Astrocyte (in vitro differentiated cells and primary cell): ENCODE measurements around the gene AEBP2. TPM values are rescaled to one million over a fixed set of nuclear protein-coding genes. Genes with fewer than 3 reads are reported as not detected.
"Not testable (repeated sequence)": the region's sequence is repeated elsewhere in the genome, so short reads cannot be mapped to it uniquely, and the experiment has no call there.

Experiments used
- DNase-seq: peaks from one replicate; pipeline ENCODE4 v3.0.0-alpha.2; 2010; ENCODE audit warnings: low read depth
- FAIRE-seq: peaks from 2 replicates; lab custom pipeline; 2011; peaks lifted over from hg19 to GRCh38; lab: Jason Lieb, UNC
- H2AFZ ChIP-seq: 2 replicates; pipeline ENCODE4 v1.6.0; 2012; ENCODE audit warnings: low read depth, low read length, inconsistent platforms
- H3K27ac ChIP-seq: 2 replicates; pipeline ENCODE4 v1.5.1; 2011; ENCODE audit warnings: low read depth, low read length, inconsistent platforms
- H3K27me3 ChIP-seq: 2 replicates; pipeline ENCODE4 v1.6.0; 2011; ENCODE audit warnings: low read length, inconsistent platforms; ENCODE audit not compliant: insufficient read depth
- H3K36me3 ChIP-seq: 2 replicates; pipeline ENCODE4 v1.5.1; 2011; ENCODE audit warnings: low read length, inconsistent platforms; ENCODE audit not compliant: insufficient read depth
- H3K4me1 ChIP-seq: 2 replicates; pipeline ENCODE4 v1.5.1; 2011; ENCODE audit warnings: low read length, inconsistent platforms; ENCODE audit not compliant: insufficient read depth
- H3K4me2 ChIP-seq: 2 replicates; pipeline ENCODE4 v1.6.0; 2012; ENCODE audit warnings: low read length, inconsistent platforms
- H3K4me3 ChIP-seq: 2 replicates; pipeline ENCODE4 v1.5.1; 2011; ENCODE audit warnings: low read depth, mild to moderate bottlenecking, low read length, inconsistent platforms; ENCODE audit not compliant: insufficient read depth
- H3K79me2 ChIP-seq: 2 replicates; pipeline ENCODE4 v1.6.0; 2012; ENCODE audit warnings: mild to moderate bottlenecking, low read length, inconsistent platforms; ENCODE audit not compliant: insufficient read depth
- H3K9ac ChIP-seq: 2 replicates; pipeline ENCODE4 v1.6.0; 2012; ENCODE audit warnings: mild to moderate bottlenecking, low read length, inconsistent platforms
- H3K9me3 ChIP-seq: 2 replicates; pipeline ENCODE4 v1.5.1; 2012; ENCODE audit warnings: low read depth, mild to moderate bottlenecking, low read length, inconsistent platforms; ENCODE audit not compliant: insufficient read depth
- H4K20me1 ChIP-seq: 2 replicates; pipeline ENCODE4 v1.6.0; 2012; ENCODE audit warnings: low read length, inconsistent platforms; ENCODE audit not compliant: insufficient read depth
- H3K27ac Mint-ChIP-seq: one replicate; pipeline ENCODE4 v1.8.0; 2021; ENCODE audit warnings: mild to moderate bottlenecking, mixed read lengths; ENCODE audit not compliant: unreplicated experiment
- H3K27me3 Mint-ChIP-seq: one replicate; pipeline ENCODE4 v1.8.0; 2021; ENCODE audit warnings: low read depth, mixed read lengths; ENCODE audit not compliant: unreplicated experiment
- H3K36me3 Mint-ChIP-seq: one replicate; pipeline ENCODE4 v1.8.0; 2021; ENCODE audit warnings: low read depth, mixed read lengths; ENCODE audit not compliant: unreplicated experiment
- H3K4me1 Mint-ChIP-seq: one replicate; pipeline ENCODE4 v1.8.0; 2021; ENCODE audit warnings: low read depth, mixed read lengths; ENCODE audit not compliant: unreplicated experiment
- H3K4me3 Mint-ChIP-seq: one replicate; pipeline ENCODE4 v1.8.0; 2021; ENCODE audit warnings: mild to moderate bottlenecking, moderate library complexity, mixed read lengths; ENCODE audit not compliant: unreplicated experiment
- H3K9me3 Mint-ChIP-seq: one replicate; pipeline ENCODE4 v1.8.0; 2021; ENCODE audit warnings: mild to moderate bottlenecking, mixed read lengths; ENCODE audit not compliant: unreplicated experiment
- CTCF ChIP-seq: IDR thresholded peaks from 2 replicates; pipeline ENCODE4 v1.5.1; 2011; ENCODE audit warnings: low read depth, mild to moderate bottlenecking, inconsistent platforms, low read length, moderate library complexity; ENCODE audit not compliant: insufficient read depth
- EZH2 ChIP-seq: IDR thresholded peaks from 2 replicates; pipeline ENCODE4 v1.6.1; 2012; ENCODE audit warnings: mild to moderate bottlenecking, low read length, inconsistent platforms; ENCODE audit not compliant: insufficient read depth
- total RNA-seq: library from RNA; stranded (reverse); gene quantifications from 2 replicates; pipeline ENCODE4 v1.2.1, GENCODE V29; 2021

AEBP2 gene
- total RNA-seq, 1 donor from 2014 or later, result 39.8 TPM

DNA sequence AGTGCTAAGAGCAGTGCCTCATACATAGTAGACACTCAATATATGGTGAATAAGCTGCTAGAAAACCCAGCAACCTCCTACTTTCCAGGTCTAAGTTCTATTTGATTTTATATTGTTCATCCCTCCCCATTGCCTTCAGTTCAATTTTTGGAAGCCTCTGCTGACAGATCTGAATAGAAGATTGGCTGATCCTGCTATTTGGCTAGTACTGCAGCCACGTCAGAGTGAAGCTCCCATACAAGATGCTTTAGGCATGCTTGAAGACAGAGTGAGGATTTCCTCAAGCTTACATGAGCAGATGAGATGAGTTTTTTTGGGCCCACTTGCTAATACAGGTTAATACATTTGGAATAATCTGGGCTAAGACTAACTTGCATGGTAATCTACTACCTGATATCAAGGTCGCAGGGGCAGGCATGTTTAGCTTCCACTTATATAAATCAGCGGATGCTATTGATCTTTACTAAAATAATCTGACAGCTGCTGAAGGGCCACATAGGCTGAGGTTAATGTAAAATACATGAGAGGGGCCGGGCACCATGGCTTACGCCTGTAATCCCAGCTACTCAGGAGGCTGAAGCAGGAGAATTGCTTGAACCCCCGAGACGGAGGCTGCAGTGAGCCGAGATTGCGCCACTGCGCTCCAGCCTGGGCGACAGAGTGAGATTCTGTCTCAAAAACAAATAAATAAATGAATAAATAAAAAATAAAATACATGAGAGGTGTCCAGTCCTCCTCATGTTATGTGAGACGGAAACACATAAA, 15.9 kb upstream of the AEBP2 start:
- H3K9me3 Mint-ChIP-seq, result peaks cover 9% of the 10 kb centered on the region
- no peak overlapping the region for H3K4me3 Mint-ChIP-seq
- Histone ChIP-seq H3K9ac (no peak overlapping the region), H2AFZ (no peak overlapping the region), H3K9me3 (no peaks in the 10 kb centered on the region), H3K36me3 (no peaks in the 10 kb centered on the region), H3K4me2 (no peak overlapping the region), H3K4me3 (no peak overlapping the region), H3K4me1 (no peaks in the 10 kb centered on the region), H3K79me2 (no peaks in the 10 kb centered on the region), H3K27ac (no peak overlapping the region), H3K27me3 (no peaks in the 10 kb centered on the region), H4K20me1 (no peaks in the 10 kb centered on the region)
- no peaks in the 10 kb centered on the region for H3K4me1 Mint-ChIP-seq
- no peaks in the 10 kb centered on the region for H3K27me3 Mint-ChIP-seq
- H3K27ac Mint-ChIP-seq, result no peak overlapping the region
- FAIRE-seq (no peak), DNase-seq (no peak)
- no peak for TF ChIP-seq CTCF
- TF ChIP-seq EZH2, result no peak
- H3K36me3 Mint-ChIP-seq, result no peaks in the 10 kb centered on the region

GRCh38 chr12:19428246-19428645, 11.0 kb upstream of the AEBP2 start:
- no peaks in the 10 kb centered on the region for H3K27me3 ChIP-seq
- H4K20me1 ChIP-seq, result no peaks in the 10 kb centered on the region
- TF ChIP-seq EZH2 (no peak), CTCF (no peak)
- no peak overlapping the region for H3K9ac ChIP-seq
- no peaks in the 10 kb centered on the region for H3K9me3 ChIP-seq
- DNase-seq, result peak; percentile 22
- H3K79me2 ChIP-seq, result no peaks in the 10 kb centered on the region
- no peaks in the 10 kb centered on the region for H3K36me3 ChIP-seq
- Mint-ChIP-seq H3K4me3 (no peak overlapping the region), H3K9me3 (peaks cover 11% of the 10 kb centered on the region), H3K27ac (no peak overlapping the region), H3K27me3 (no peaks in the 10 kb centered on the region), H3K4me1 (peaks cover 20% of the 10 kb centered on the region), H3K36me3 (no peaks in the 10 kb centered on the region)
- H2AFZ ChIP-seq, result no peak overlapping the region
- peaks cover 8% of the 10 kb centered on the region for H3K4me1 ChIP-seq
- FAIRE-seq, result no peak
- H3K4me2 ChIP-seq, result no peak overlapping the region
- H3K4me3 ChIP-seq, result no peak overlapping the region
- no peak overlapping the region for H3K27ac ChIP-seq

DNA sequence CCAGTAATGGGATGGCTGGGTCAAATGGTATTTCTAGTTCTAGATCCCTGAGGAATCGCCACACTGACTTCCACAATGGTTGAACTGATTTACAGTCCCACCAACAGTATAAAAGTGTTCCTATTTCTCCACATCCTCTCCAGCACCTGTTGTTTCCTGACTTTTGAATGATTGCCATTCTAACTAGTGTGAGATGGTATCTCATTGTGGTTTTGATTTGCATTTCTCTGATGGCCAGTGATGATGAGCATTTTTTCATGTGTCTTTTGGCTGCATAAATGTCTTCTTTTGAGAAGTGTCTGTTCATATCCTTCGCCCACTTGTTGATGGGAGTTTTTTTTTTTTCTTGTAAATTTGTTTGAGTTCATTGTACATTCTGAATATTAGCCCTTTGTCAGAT, 9.8 kb upstream of the AEBP2 start:
- not testable (repeated sequence) for H3K4me3 ChIP-seq, H3K4me1 ChIP-seq, H2AFZ ChIP-seq, H3K9me3 ChIP-seq, H3K36me3 ChIP-seq, H3K27ac ChIP-seq, H3K4me3 Mint-ChIP-seq, H3K36me3 Mint-ChIP-seq, H3K27me3 ChIP-seq, H3K9ac ChIP-seq, FAIRE-seq, DNase-seq, H3K79me2 ChIP-seq, H3K27ac Mint-ChIP-seq, H3K4me2 ChIP-seq, H4K20me1 ChIP-seq, H3K27me3 Mint-ChIP-seq
- Mint-ChIP-seq H3K4me1 (peaks cover 20% of the 10 kb centered on the region), H3K9me3 (peaks cover 11% of the 10 kb centered on the region)
